NCI-H2107 treated with DMSO at 0.1 percent for 48 hours (cell line): ENCODE measurements around the gene PEX12.
"Not testable (repeated sequence)": the region's sequence is repeated elsewhere in the genome, so short reads cannot be mapped to it uniquely, and the experiment has no call there.

ENCODE experiments used
- DNase-seq: peaks from one replicate; lab custom pipeline; 2025; ENCODE audit not compliant: unreplicated experiment; lab: John Stamatoyannopoulos, UW

PEX12 gene

GRCh38 chr17:35537601-35538141 lies 40.7 kb downstream of the PEX12 start, which contains the start of gene SLFN12L:
Gene SLFN12L (minus strand): TSS chr17:35537678. CDS start chr17:35522364, 15,314 bp downstream.
- no peak for DNase-seq

- no peak for DNase-seq
Observed at GRCh38 chr17:35536664-35537171, 41.7 kb downstream of the PEX12 start.

- DNase-seq, result not testable (repeated sequence)
Observed at GRCh38 chr17:35535406-35535805, 43.0 kb downstream of the PEX12 start.

GRCh38 chr17:35534576-35535093 lies 43.7 kb downstream of the PEX12 start:
- DNase-seq, result no peak

GRCh38 chr17:35531160-35531559 lies 47.2 kb downstream of the PEX12 start:
- no peak for DNase-seq

- no peak for DNase-seq
Observed at GRCh38 chr17:35529866-35530265, 48.5 kb downstream of the PEX12 start.

- DNase-seq, result not testable (repeated sequence)
Observed at GRCh38 chr17:35529326-35529725, 49.0 kb downstream of the PEX12 start.
